GM13976 (cell line): ENCODE data around the gene ARHGDIG.

Experiments
- DNase-seq: peaks from one replicate; pipeline ENCODE4 v3.0.0; 2012; ENCODE audit warnings: low spot score
- CTCF ChIP-seq: IDR thresholded peaks from 2 replicates; pipeline ENCODE4 v1.5.1; 2012; ENCODE audit warnings: borderline replicate concordance, mild to moderate bottlenecking; ENCODE audit not compliant: insufficient read depth; ENCODE audit errors: extremely low read depth, missing control alignments, control extremely low read depth
- in situ Hi-C: fragments of 300-500 bp; cut with MboI; formaldehyde crosslinking; loops from one replicate; pipeline ENCODE4 v1.12.0; 2022; ENCODE audit warnings: low sequenced_read_pairs, mixed read lengths, inconsistent platforms; ENCODE audit not compliant: unreplicated experiment

Gene ARHGDIG

GRCh38 chr16:290015-290680 is 9.8 kb downstream of the ARHGDIG start:
- DNase-seq = no peak
- in situ Hi-C loops = no loop called here
- TF ChIP-seq CTCF = no peak

- DNase-seq = no peak
- in situ Hi-C loops = no loop called here
- TF ChIP-seq CTCF = no peak
These were observed 10.5 kb downstream of the ARHGDIG start for GRCh38 chr16:290681-291405.

DNA sequence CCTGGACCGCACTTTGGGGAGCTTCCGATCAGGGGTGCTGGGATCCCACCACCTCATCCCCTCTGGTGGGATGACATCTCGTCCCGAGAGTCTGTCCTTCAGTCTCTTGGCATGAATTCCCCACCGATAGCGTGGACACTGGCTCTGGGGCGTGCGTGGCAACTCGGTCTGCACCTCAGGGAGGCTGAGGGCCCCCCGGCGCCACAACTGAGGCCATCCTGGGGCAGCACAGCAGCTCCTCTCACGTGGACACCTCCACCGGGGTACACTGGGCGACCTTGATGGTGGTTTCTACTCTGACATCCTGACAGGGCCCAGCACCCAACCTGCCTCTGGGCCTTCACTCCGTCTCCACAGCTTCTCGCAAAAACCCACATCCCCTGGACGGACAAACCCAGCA is 11.1 kb downstream of the ARHGDIG start:
- no peak for TF ChIP-seq CTCF
- in situ Hi-C loops = no loop called here
- DNase-seq = no peak

GRCh38 chr16:293043-293775 is 12.8 kb downstream of the ARHGDIG start:
- DNase-seq = no peak
- TF ChIP-seq CTCF = no peak
- in situ Hi-C loops = no loop called here

- in situ Hi-C loops = no loop called here
- no peak for DNase-seq
- no peak for TF ChIP-seq CTCF
These were observed 15.9 kb downstream of the ARHGDIG start for GRCh38 chr16:296276-296675.

GRCh38 chr16:296806-297510 is 16.6 kb downstream of the ARHGDIG start:
- in situ Hi-C loops = no loop called here
- TF ChIP-seq CTCF = no peak
- DNase-seq = no peak
